Measurements from ENCODE around the gene ABLIM1. TPM values are rescaled to one million over a fixed set of nuclear protein-coding genes. Genes with fewer than 3 reads are reported as not detected.

The ABLIM1 gene
- total RNA-seq, 1 donor from 2014 or later = 37.9 TPM

DNA sequence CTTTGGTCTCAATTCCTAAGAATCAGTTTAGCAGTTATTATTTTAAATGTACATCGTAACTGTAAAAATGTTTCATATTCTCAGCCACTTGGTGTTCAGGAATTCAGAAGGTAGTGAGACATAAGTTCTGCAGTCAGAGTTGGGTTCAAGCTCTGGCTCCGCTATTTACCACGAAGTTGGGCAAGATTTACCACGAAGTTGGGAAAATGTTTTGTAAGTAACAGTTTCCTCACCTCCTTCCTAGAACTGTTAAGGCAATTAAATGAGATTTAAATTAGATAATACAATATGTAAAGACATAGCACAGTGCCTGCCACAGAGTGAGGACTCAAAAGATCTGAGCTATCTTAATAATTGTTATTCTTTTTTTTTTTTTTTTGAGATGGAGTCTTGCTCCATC is 16.3 kb upstream of the ABLIM1 start:
- Mint-ChIP-seq H3K27me3 (ENCODE audit: low read depth) (peaks cover 18% of the 10 kb centered on the region), H3K36me3 (ENCODE audit: low read depth) (no peaks in the 10 kb centered on the region), H3K9me3 (no peaks in the 10 kb centered on the region), H3K27ac (no peak overlapping the region), H3K4me1 (ENCODE audit: low read depth) (no peaks in the 10 kb centered on the region), H3K4me3 (ENCODE audit: low read depth) (no peak overlapping the region)
- intact Hi-C loops (cut with micrococcal nuclease) = no loop called here
- no peak for DNase-seq (ENCODE audit: low spot score)

DNA sequence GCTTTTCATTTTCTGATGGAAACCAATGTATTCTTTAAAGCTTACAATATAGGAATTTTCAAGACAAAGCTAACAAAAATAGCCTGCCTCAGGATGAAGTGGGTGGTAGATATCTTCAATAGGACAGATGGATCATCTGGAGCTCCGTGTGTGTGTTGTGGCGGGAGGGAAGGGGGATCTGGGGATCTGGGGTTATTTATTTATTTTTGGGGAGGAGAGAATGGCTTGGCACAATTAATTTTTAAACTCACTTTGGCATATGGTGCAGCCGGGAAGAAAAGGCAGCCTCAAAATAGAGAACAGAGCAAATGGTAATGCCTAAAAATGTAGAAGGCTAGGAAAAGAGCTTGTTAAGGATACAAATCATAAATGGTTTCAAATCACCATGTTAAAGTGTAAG is 11.6 kb upstream of the ABLIM1 start:
- Mint-ChIP-seq H3K27me3 (ENCODE audit: low read depth) (peaks cover 31% of the 10 kb centered on the region), H3K27ac (no peak overlapping the region), H3K4me3 (ENCODE audit: low read depth) (no peak overlapping the region), H3K9me3 (no peaks in the 10 kb centered on the region), H3K36me3 (ENCODE audit: low read depth) (no peaks in the 10 kb centered on the region), H3K4me1 (ENCODE audit: low read depth) (no peaks in the 10 kb centered on the region)
- no peak for DNase-seq (ENCODE audit: low spot score)
- intact Hi-C loops (cut with micrococcal nuclease) = no loop called here

- H3K36me3 Mint-ChIP-seq (ENCODE audit: low read depth) = no peaks in the 10 kb centered on the region
- H3K27me3 Mint-ChIP-seq (ENCODE audit: low read depth) = peaks cover 32% of the 10 kb centered on the region
- no peak for DNase-seq (ENCODE audit: low spot score)
- H3K4me1 Mint-ChIP-seq (ENCODE audit: low read depth) = no peaks in the 10 kb centered on the region
- intact Hi-C loops (cut with micrococcal nuclease) = no loop called here
- no peak overlapping the region for H3K4me3 Mint-ChIP-seq (ENCODE audit: low read depth)
- no peaks in the 10 kb centered on the region for H3K9me3 Mint-ChIP-seq
- H3K27ac Mint-ChIP-seq = no peak overlapping the region
Measured at GRCh38 chr10:114668375-114669080, 10.5 kb upstream of the ABLIM1 start.

DNA sequence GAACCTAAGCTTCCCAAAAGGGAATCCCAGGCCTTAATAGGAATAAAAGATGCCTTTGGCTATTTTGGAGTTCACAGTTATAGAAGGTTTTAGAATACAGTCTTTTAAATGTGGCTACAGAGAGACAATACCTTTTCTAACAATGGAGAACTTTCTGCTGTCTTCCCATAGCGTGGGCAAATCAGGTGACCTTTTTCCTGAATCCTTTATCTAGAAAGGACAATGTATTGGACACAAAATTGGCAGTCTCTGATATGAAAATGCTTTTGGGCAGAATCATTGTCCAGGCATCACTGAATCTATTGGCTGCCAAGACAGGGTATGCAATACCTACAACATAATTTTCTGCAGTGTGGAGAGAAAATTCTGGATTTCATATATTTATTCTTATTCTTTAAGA is 7.8 kb upstream of the ABLIM1 start:
- peaks cover 38% of the 10 kb centered on the region for H3K27me3 Mint-ChIP-seq (ENCODE audit: low read depth)
- no peak overlapping the region for H3K27ac Mint-ChIP-seq

GRCh38 chr10:114665406-114665805 is 7.3 kb upstream of the ABLIM1 start:
- H3K4me1 Mint-ChIP-seq (ENCODE audit: low read depth) = no peaks in the 10 kb centered on the region
- DNase-seq (ENCODE audit: low spot score) = no peak

More for the DNA sequence above, 7.8 kb upstream of the ABLIM1 start:
- DNase-seq (ENCODE audit: low spot score) = no peak
- intact Hi-C loops (cut with micrococcal nuclease) = no loop called here
- no peaks in the 10 kb centered on the region for H3K36me3 Mint-ChIP-seq (ENCODE audit: low read depth)
- no peaks in the 10 kb centered on the region for H3K4me1 Mint-ChIP-seq (ENCODE audit: low read depth)
- H3K9me3 Mint-ChIP-seq = no peaks in the 10 kb centered on the region
- H3K4me3 Mint-ChIP-seq (ENCODE audit: low read depth) = no peak overlapping the region

DNA sequence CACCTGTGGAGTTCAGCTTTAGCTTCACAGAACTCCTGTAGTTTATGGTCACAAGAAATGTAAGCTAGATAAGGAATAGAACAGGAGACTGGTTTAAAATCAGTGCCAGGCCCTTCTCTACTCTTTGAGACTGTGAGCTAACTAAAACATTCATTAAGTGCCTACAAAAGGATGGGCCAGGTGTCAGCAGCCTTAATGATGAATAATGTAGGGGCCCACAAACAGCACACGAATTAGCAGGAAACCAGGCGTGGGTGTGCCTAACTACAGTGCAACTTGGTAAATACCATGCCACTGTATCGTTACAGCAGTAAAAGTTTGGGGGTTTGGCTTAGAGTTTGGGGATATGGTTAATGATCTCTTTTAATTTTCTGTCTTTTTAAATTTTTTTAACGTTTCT is 6.1 kb upstream of the ABLIM1 start:
- Mint-ChIP-seq H3K36me3 (ENCODE audit: low read depth) (no peaks in the 10 kb centered on the region), H3K27ac (no peak overlapping the region), H3K4me3 (ENCODE audit: low read depth) (no peak overlapping the region), H3K27me3 (ENCODE audit: low read depth) (peaks cover 30% of the 10 kb centered on the region), H3K4me1 (ENCODE audit: low read depth) (no peaks in the 10 kb centered on the region), H3K9me3 (no peaks in the 10 kb centered on the region)
- intact Hi-C loops (cut with micrococcal nuclease) = no loop called here
- DNase-seq (ENCODE audit: low spot score) = no peak

More at GRCh38 chr10:114665406-114665805, 7.3 kb upstream of the ABLIM1 start:
- Mint-ChIP-seq H3K9me3 (no peaks in the 10 kb centered on the region), H3K27me3 (ENCODE audit: low read depth) (peaks cover 35% of the 10 kb centered on the region), H3K27ac (no peak overlapping the region), H3K4me3 (ENCODE audit: low read depth) (no peak overlapping the region), H3K36me3 (ENCODE audit: low read depth) (no peaks in the 10 kb centered on the region)
- intact Hi-C loops (cut with micrococcal nuclease) = no loop called here

DNA sequence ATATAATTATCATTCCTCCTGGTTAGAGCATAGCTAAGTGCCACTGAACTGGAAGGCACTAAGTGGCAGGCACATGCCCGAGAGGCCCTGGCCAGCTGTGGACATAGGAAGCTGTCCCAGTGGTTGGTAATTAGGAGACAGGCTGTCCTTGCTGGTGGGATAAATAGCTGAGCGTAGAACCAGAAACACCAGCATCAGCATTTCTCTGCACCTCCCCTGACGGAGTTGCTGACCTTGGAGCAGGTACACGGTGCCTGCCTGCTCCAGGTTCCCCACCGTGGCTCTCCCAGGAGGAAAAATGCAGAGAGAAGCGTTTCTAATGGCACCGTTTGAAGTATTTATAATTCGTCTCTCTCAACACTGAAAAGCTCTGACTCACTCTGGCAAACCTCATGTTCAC is 5.6 kb upstream of the ABLIM1 start:
- no peaks in the 10 kb centered on the region for H3K4me1 Mint-ChIP-seq (ENCODE audit: low read depth)
- H3K27ac Mint-ChIP-seq = no peak overlapping the region
- H3K9me3 Mint-ChIP-seq = no peaks in the 10 kb centered on the region
- no peak overlapping the region for H3K4me3 Mint-ChIP-seq (ENCODE audit: low read depth)
- peaks cover 29% of the 10 kb centered on the region for H3K27me3 Mint-ChIP-seq (ENCODE audit: low read depth)
- intact Hi-C loops (cut with micrococcal nuclease) = no loop called here
- no peak for DNase-seq (ENCODE audit: low spot score)
- H3K36me3 Mint-ChIP-seq (ENCODE audit: low read depth) = no peaks in the 10 kb centered on the region

DNA sequence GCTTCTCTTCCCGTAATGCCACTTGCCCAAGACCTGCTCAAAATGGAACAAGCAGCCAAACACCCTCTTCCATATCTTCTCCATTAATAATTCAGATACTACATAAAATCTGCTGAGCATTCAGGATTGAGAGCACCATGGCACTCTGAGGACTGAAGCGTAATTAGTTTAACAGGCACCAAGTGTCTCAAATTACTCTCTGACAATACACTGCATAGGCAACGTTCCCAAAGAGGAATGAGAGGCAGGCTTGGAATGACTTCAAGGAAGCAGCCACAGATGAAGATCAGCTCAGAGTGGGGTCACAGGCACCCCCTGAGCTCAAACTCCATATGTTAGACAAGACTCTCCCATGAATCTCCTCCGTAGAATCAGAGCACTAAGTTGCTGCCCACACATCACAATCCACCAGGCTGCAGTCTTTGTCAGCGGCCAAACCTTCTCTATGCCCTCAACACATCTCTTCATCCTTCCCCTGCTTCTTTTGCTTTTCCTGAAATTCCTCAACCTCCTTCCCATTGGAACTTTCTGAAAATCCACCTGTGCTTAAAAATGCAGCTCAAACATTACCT is 4.7 kb upstream of the ABLIM1 start:
- no peaks in the 10 kb centered on the region for H3K36me3 Mint-ChIP-seq (ENCODE audit: low read depth)
- no peaks in the 10 kb centered on the region for H3K4me1 Mint-ChIP-seq (ENCODE audit: low read depth)
- peaks cover 24% of the 10 kb centered on the region for H3K27me3 Mint-ChIP-seq (ENCODE audit: low read depth)
- no peaks in the 10 kb centered on the region for H3K9me3 Mint-ChIP-seq
- no peak overlapping the region for H3K27ac Mint-ChIP-seq
- intact Hi-C loops (cut with micrococcal nuclease) = no loop called here
- H3K4me3 Mint-ChIP-seq (ENCODE audit: low read depth) = no peak overlapping the region
- no peak for DNase-seq (ENCODE audit: low spot score)

DNA sequence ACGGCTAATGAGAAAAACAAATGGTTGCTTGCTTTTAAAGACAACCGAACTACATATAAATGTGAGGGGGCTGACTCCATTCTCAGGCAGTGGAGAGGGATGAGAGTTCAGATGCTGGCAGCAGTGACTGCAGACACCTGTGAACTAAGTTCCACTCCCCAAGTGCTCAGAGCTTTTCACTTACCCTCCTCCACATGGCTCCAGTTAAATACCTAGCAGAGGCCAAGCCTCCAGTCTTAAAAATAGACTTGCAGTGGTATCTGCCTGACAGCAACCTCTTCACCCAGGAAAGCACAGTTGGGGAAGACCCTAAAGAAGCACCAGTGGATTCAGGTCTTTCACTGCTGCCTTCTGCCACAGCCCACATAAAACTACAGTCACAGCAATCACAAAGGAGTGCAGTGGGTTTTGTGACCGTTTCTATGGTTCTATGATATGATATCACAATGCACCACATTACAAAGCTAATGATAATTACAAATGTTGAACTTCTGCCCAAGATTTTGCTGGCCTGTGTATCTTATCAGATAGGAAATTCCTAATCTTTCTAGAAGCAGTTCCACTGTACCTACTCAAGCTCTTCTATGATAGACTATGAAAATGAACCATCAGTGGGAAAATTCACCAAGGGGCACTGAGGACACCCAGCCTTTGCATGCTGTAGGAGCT is 3.3 kb upstream of the ABLIM1 start:
- H3K9me3 Mint-ChIP-seq = no peaks in the 10 kb centered on the region
- H3K4me1 Mint-ChIP-seq (ENCODE audit: low read depth) = no peaks in the 10 kb centered on the region
- intact Hi-C loops (cut with micrococcal nuclease) = no loop called here

GRCh38 chr10:114655671-114656070 is 2.4 kb downstream of the ABLIM1 start:
- H3K27me3 Mint-ChIP-seq (ENCODE audit: low read depth) = peaks cover 8% of the 10 kb centered on the region
- H3K36me3 Mint-ChIP-seq (ENCODE audit: low read depth) = no peaks in the 10 kb centered on the region
- H3K27ac Mint-ChIP-seq = no peak overlapping the region
- intact Hi-C loops (cut with micrococcal nuclease) = no loop called here
- no peaks in the 10 kb centered on the region for H3K9me3 Mint-ChIP-seq
- H3K4me3 Mint-ChIP-seq (ENCODE audit: low read depth) = no peak overlapping the region
- DNase-seq (ENCODE audit: low spot score) = no peak
- peaks cover 11% of the 10 kb centered on the region for H3K4me1 Mint-ChIP-seq (ENCODE audit: low read depth)

More for the DNA sequence above, 3.3 kb upstream of the ABLIM1 start:
- no peak for DNase-seq (ENCODE audit: low spot score)
- Mint-ChIP-seq H3K27ac (no peak overlapping the region), H3K4me3 (ENCODE audit: low read depth) (no peak overlapping the region), H3K36me3 (ENCODE audit: low read depth) (no peaks in the 10 kb centered on the region), H3K27me3 (ENCODE audit: low read depth) (peaks cover 20% of the 10 kb centered on the region)

GRCh38 chr10:114654822-114655575 is 3.1 kb downstream of the ABLIM1 start:
- DNase-seq (ENCODE audit: low spot score) = no peak
- intact Hi-C loops (cut with micrococcal nuclease) = no loop called here
- Mint-ChIP-seq H3K27me3 (ENCODE audit: low read depth) (peaks cover 5% of the 10 kb centered on the region), H3K36me3 (ENCODE audit: low read depth) (no peaks in the 10 kb centered on the region), H3K27ac (no peak overlapping the region), H3K4me3 (ENCODE audit: low read depth) (no peak overlapping the region), H3K9me3 (no peaks in the 10 kb centered on the region), H3K4me1 (ENCODE audit: low read depth) (peaks cover 11% of the 10 kb centered on the region)

DNA sequence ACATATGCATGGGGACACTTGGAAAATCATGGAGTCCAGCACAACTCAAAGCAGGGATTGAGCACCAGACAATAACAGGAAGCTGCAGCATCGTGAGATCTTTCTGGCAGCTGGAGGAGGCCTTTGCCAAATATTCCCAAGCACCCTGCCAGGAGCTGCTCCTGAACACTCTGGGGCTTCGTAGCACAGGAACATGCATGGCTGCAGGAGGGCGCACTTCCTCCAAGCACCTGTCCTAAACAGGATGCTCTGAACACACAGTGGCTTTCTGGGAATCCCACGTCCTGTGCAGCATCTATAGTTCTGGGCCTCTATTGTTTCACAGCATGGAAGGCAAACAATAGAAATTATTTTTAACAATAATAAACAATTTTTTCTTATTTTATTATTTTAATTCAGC is 4.1 kb downstream of the ABLIM1 start:
- intact Hi-C loops (cut with micrococcal nuclease) = no loop called here
- Mint-ChIP-seq H3K27me3 (ENCODE audit: low read depth) (peaks cover 4% of the 10 kb centered on the region), H3K4me1 (ENCODE audit: low read depth) (peaks cover 11% of the 10 kb centered on the region), H3K27ac (no peak overlapping the region), H3K9me3 (no peaks in the 10 kb centered on the region), H3K4me3 (ENCODE audit: low read depth) (no peak overlapping the region), H3K36me3 (ENCODE audit: low read depth) (no peaks in the 10 kb centered on the region)
- DNase-seq (ENCODE audit: low spot score) = no peak
